ENCODE measurements around the gene BCKDHA. TPM values are rescaled to one million over a fixed set of nuclear protein-coding genes. Genes with fewer than 3 reads are reported as not detected.
"Not testable (repeated sequence)": the region's sequence is repeated elsewhere in the genome, so short reads cannot be mapped to it uniquely, and the experiment has no call there.

Gene BCKDHA
- total RNA-seq, 1 experiment from 2014 or later, result 34.9 TPM

- no peak for DNase-seq (ENCODE audit: low spot score)
These were observed 31.5 kb upstream of the BCKDHA start for GRCh38 chr19:41366089-41366488.

GRCh38 chr19:41367848-41368301 is 29.7 kb upstream of the BCKDHA start:
- DNase-seq (ENCODE audit: low spot score), result peak; percentile 90

GRCh38 chr19:41369769-41370168 is 27.8 kb upstream of the BCKDHA start:
- DNase-seq (ENCODE audit: low spot score), result no peak

GRCh38 chr19:41371119-41371518 is 26.5 kb upstream of the BCKDHA start:
- DNase-seq (ENCODE audit: low spot score), result not testable (repeated sequence)

GRCh38 chr19:41371541-41371940 is 26.1 kb upstream of the BCKDHA start:
- DNase-seq (ENCODE audit: low spot score), result no peak

GRCh38 chr19:41372501-41372900 is 25.1 kb upstream of the BCKDHA start:
- DNase-seq (ENCODE audit: low spot score), result no peak

GRCh38 chr19:41373993-41374392 is 23.6 kb upstream of the BCKDHA start:
- peak; percentile 74 for DNase-seq (ENCODE audit: low spot score)

GRCh38 chr19:41376241-41376997 is 21.2 kb upstream of the BCKDHA start, which contains the start of gene TMEM91:
Gene TMEM91 (plus strand): TSS chr19:41376533. CDS start chr19:41378310, 1,777 bp downstream.
- DNase-seq (ENCODE audit: low spot score), result no peak

- DNase-seq (ENCODE audit: low spot score), result no peak
These were observed 20.6 kb upstream of the BCKDHA start for GRCh38 chr19:41376998-41377365.

GRCh38 chr19:41377977-41378709 is 19.5 kb upstream of the BCKDHA start:
- DNase-seq (ENCODE audit: low spot score), result no peak

- not testable (repeated sequence) for DNase-seq (ENCODE audit: low spot score)
These were observed 16.1 kb upstream of the BCKDHA start for GRCh38 chr19:41381536-41381935.

- no peak for DNase-seq (ENCODE audit: low spot score)
These were observed 13.3 kb upstream of the BCKDHA start for GRCh38 chr19:41384351-41384750.

GRCh38 chr19:41386442-41386841 is 11.2 kb upstream of the BCKDHA start:
- no peak for DNase-seq (ENCODE audit: low spot score)

- no peak for DNase-seq (ENCODE audit: low spot score)
These were observed 6.0 kb upstream of the BCKDHA start for GRCh38 chr19:41391618-41392017.

GRCh38 chr19:41392775-41393174 is 4.8 kb upstream of the BCKDHA start:
- DNase-seq (ENCODE audit: low spot score), result no peak

GRCh38 chr19:41395355-41395754 is 2.3 kb upstream of the BCKDHA start:
- DNase-seq (ENCODE audit: low spot score), result no peak

- no peak for DNase-seq (ENCODE audit: low spot score)
These were observed 416 bp downstream of the BCKDHA start for GRCh38 chr19:41398050-41398418.

- no peak for DNase-seq (ENCODE audit: low spot score)
These were observed 980 bp downstream of the BCKDHA start for GRCh38 chr19:41398598-41398997.

- DNase-seq (ENCODE audit: low spot score), result no peak
These were observed 1.5 kb downstream of the BCKDHA start for GRCh38 chr19:41399091-41399490.

- no peak for DNase-seq (ENCODE audit: low spot score)
These were observed 1.9 kb downstream of the BCKDHA start for GRCh38 chr19:41399525-41399924.

GRCh38 chr19:41401483-41401882 is 3.9 kb downstream of the BCKDHA start:
- no peak for DNase-seq (ENCODE audit: low spot score)

- no peak for DNase-seq (ENCODE audit: low spot score)
These were observed 4.4 kb downstream of the BCKDHA start for GRCh38 chr19:41402010-41402409.

Data from A172 (cell line).